Measurements from ENCODE around the gene LEUTX.
A peak's percentile ranks its signal among the peaks of the same experiment; 100 is the strongest.

Gene LEUTX

GRCh38 chr19:39768334-39768733 lies 10.3 kb upstream of the LEUTX start:
- DNase-seq (ENCODE audit: low read depth), result no peak
- no peak for TF ChIP-seq CTCF (IDR thresholded peaks at IDR 0.05; ENCODE audit: insufficient read depth, low read depth, low read length, missing control alignments)
- no peak overlapping the region for H3K4me3 ChIP-seq (ENCODE audit: low read depth, low read length)

GRCh38 chr19:39768786-39769185 lies 9.9 kb upstream of the LEUTX start:
- DNase-seq (ENCODE audit: low read depth), result no peak
- H3K4me3 ChIP-seq (ENCODE audit: low read depth, low read length), result no peak overlapping the region
- TF ChIP-seq CTCF (IDR thresholded peaks at IDR 0.05; ENCODE audit: insufficient read depth, low read depth, low read length, missing control alignments), result no peak

- no peak overlapping the region for H3K4me3 ChIP-seq (ENCODE audit: low read depth, low read length)
- no peak for DNase-seq (ENCODE audit: low read depth)
- no peak for TF ChIP-seq CTCF (IDR thresholded peaks at IDR 0.05; ENCODE audit: insufficient read depth, low read depth, low read length, missing control alignments)
Measured at GRCh38 chr19:39780894-39781293, 2.2 kb downstream of the LEUTX start.

- DNase-seq (ENCODE audit: low read depth), result no peak
- no peak overlapping the region for H3K4me3 ChIP-seq (ENCODE audit: low read depth, low read length)
- no peak for TF ChIP-seq CTCF (IDR thresholded peaks at IDR 0.05; ENCODE audit: insufficient read depth, low read depth, low read length, missing control alignments)
Measured at GRCh38 chr19:39788244-39788643, 9.6 kb downstream of the LEUTX start.

- TF ChIP-seq CTCF (IDR thresholded peaks at IDR 0.05; ENCODE audit: insufficient read depth, low read depth, low read length, missing control alignments), result peak; percentile 97
- H3K4me3 ChIP-seq (ENCODE audit: low read depth, low read length), result peak overlapping the region; percentile 52
- DNase-seq (ENCODE audit: low read depth), result peak; percentile 86
Measured at GRCh38 chr19:39792999-39793546, 14.4 kb downstream of the LEUTX start.

- no peak for TF ChIP-seq CTCF (IDR thresholded peaks at IDR 0.05; ENCODE audit: insufficient read depth, low read depth, low read length, missing control alignments)
- H3K4me3 ChIP-seq (ENCODE audit: low read depth, low read length), result no peak overlapping the region
- peak; percentile 82 for DNase-seq (ENCODE audit: low read depth)
Measured at GRCh38 chr19:39795001-39795400, 16.3 kb downstream of the LEUTX start.

- no peak for TF ChIP-seq CTCF (IDR thresholded peaks at IDR 0.05; ENCODE audit: insufficient read depth, low read depth, low read length, missing control alignments)
- H3K4me3 ChIP-seq (ENCODE audit: low read depth, low read length), result no peak overlapping the region
- DNase-seq (ENCODE audit: low read depth), result no peak
Measured at GRCh38 chr19:39796000-39796498, 17.4 kb downstream of the LEUTX start.
